ENCODE results near the gene CCDC146. TPM values are rescaled to one million over a fixed set of nuclear protein-coding genes. Genes with fewer than 3 reads are reported as not detected.

CCDC146 gene
- total RNA-seq (2022; extraction: Qiagen RNA extraction): 0.40 to 0.88 TPM (median 0.60 TPM) in 5 replicates

DNA sequence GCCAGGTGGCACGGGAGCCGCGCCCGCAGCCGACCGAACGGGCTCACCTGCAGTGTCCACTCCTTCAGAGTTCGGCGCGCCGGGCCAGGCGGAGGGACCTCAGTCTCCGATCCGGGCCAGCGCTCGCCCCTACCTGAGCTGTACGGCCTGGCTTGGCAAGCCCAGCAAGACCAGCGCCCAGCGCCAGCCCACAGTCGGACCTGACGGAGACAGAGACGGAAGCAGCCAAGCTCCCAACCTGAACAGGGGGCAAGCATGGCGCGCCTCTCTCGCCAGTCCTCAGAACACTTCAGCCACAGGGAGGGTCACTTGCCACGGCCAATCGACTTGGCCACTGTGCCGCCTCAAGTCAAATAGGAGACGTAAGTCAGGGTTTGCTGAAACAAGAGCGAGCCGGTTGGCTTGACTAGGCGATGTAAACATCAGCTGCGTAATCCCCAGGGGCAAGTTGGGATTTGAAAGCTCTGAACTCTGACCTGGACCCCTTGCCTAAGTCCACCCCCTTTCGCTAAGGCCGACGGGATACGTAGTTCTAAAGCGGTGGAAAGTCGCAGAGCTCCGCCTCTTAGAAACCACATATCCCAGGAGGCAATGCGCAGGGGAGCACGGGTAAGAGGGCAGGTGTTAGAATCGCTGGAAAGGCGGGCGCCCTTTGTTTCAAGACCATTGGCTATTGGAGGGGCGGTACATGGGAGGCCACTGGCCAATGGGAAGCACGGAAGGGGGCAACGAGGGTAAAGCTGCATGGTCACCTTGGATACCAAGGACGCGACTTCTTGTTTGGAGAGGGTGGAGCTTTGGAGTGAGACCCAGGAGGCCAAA, at the start of gene CCDC146:
CCDC146 (plus strand) TSS at position 756 of the 822 bp plus-strand sequence. CDS start 45,054 bp downstream, outside the sequence.

DNA sequence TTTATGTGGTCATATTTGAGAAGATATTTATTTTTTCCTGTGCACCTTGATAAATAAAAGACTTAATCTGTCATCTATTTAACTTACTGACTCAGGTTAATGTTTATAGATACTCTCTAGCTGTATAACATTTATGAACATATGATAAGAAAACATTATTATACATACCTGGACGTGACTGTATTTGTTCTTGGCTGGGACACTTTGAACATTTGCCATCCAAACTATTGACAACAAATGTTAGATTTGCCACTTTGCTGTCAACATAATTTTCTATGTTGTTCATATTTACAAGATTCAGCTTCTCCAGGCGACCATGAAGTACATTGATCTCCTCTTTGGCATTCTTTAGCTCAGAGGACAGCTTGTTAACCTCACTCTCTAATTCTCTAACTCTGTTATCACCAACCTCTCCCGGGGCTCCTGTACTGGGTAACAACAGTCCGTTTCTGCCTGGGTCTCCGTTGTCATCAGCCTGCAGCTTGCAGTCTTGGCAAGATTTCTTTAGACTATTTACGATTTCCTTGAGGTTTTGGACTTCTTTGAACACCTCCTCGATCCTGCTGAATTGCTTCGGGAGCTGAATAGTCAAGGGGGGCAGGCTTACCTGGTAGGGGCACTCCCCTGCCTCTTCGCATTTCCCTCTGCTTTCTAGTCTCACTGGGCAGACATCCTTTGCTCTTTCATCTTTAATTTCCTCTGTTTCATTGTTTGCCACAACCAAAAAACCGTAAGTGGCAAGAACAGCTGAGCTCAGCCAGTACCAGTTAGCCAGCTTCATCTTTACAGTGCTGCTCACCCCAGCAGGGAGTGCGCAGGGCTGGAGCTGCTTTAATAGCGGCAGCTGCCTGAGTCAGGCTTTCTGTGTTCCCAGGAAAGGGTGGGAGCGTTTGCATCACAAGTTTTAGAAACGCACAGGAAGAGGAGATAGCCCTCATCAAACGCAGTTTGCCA, 76.9 kb downstream of the CCDC146 start, which contains the start of gene FGL2:
FGL2 (minus strand) TSS at position 807 of the 954 bp plus-strand sequence; CDS start at position 781, 26 bp downstream.

Other genes starting within 250 kb of the CCDC146 start
- not detected in 5 replicates for gene SPDYE17, start 90.3 kb upstream of the CCDC146 start, total RNA-seq (2022; extraction: Qiagen RNA extraction)
- gene SPDYE18, start 60.1 kb upstream of the CCDC146 start, total RNA-seq (2022; extraction: Qiagen RNA extraction): 0.11 to 0.24 TPM (median 0.14 TPM) in 5 replicates
- gene FGL2, start 77.2 kb downstream of the CCDC146 start, total RNA-seq (2022; extraction: Qiagen RNA extraction): not detected in 5 replicates